ENCODE measurements around the gene CLCA2. TPM values are rescaled to one million over a fixed set of nuclear protein-coding genes. Genes with fewer than 3 reads are reported as not detected.

CLCA2 gene
- total and polyA plus RNA-seq, 7 donors, result 0.01 TPM; not detected in 6

GRCh38 chr1:86429835-86430234 lies 5.9 kb downstream of the CLCA2 start:
- DNase-seq (no peak), ATAC-seq (peak; percentile 65 to 89 (median 76))
- Histone ChIP-seq H3K9me3 (no peaks in the 10 kb centered on the region), H3K4me1 (peaks cover 2% of the 10 kb centered on the region), H3K4me3 (no peak overlapping the region), H3K27ac (peak overlapping the region; percentile 58), H3K36me3 (ENCODE audit: insufficient read depth in 1 of 2, low read depth in 1 of 2) (no peaks in the 10 kb centered on the region), H3K27me3 (ENCODE audit: insufficient read depth in 3 of 3, low read length in 2 of 3) (no peaks in the 10 kb centered on the region)
- 6 to 26% (median 7%) methylated on average over 3 of the region's 3 CpGs for WGBS, 3 donors
- TF ChIP-seq CTCF (IDR thresholded peaks at IDR 0.05), result no peak
- intact Hi-C loops (cut with DNase I), result no loop called here

GRCh38 chr1:86430376-86430775 lies 6.4 kb downstream of the CLCA2 start:
- intact Hi-C loops (cut with DNase I), result no loop called here

GRCh38 chr1:86434059-86434458 lies 10.1 kb downstream of the CLCA2 start:
- no peak for ATAC-seq
- peaks cover 2% of the 10 kb centered on the region for H3K4me1 ChIP-seq

More at GRCh38 chr1:86430376-86430775, 6.4 kb downstream of the CLCA2 start:
- no peak for ATAC-seq
- Histone ChIP-seq H3K36me3 (ENCODE audit: insufficient read depth in 1 of 2, low read depth in 1 of 2) (no peaks in the 10 kb centered on the region), H3K27ac (peak overlapping the region; percentile 58), H3K27me3 (ENCODE audit: insufficient read depth in 3 of 3, low read length in 2 of 3) (no peaks in the 10 kb centered on the region), H3K9me3 (no peaks in the 10 kb centered on the region), H3K4me3 (no peak overlapping the region), H3K4me1 (peaks cover 2% of the 10 kb centered on the region)
- TF ChIP-seq CTCF (IDR thresholded peaks at IDR 0.05), result no peak
- no peak for DNase-seq

GRCh38 chr1:86435327-86435726 lies 11.4 kb downstream of the CLCA2 start:
- H3K27me3 ChIP-seq (ENCODE audit: insufficient read depth in 3 of 3, low read length in 2 of 3), result no peaks in the 10 kb centered on the region
- WGBS, 3 donors, result 21 to 50% (median 31%) methylated on average over 2 of the region's 2 CpGs
- no peaks in the 10 kb centered on the region for H3K36me3 ChIP-seq (ENCODE audit: insufficient read depth in 1 of 2, low read depth in 1 of 2)
- H3K4me3 ChIP-seq, result no peak overlapping the region
- H3K27ac ChIP-seq, result no peak overlapping the region
- ATAC-seq (no peak), DNase-seq (no peak)
- TF ChIP-seq CTCF (IDR thresholded peaks at IDR 0.05), result no peak
- H3K9me3 ChIP-seq, result no peaks in the 10 kb centered on the region
- intact Hi-C loops (cut with DNase I), result no loop called here
- H3K4me1 ChIP-seq, result peaks cover 2% of the 10 kb centered on the region

More at GRCh38 chr1:86434059-86434458, 10.1 kb downstream of the CLCA2 start:
- DNase-seq, result no peak
- Histone ChIP-seq H3K9me3 (no peaks in the 10 kb centered on the region), H3K36me3 (ENCODE audit: insufficient read depth in 1 of 2, low read depth in 1 of 2) (no peaks in the 10 kb centered on the region), H3K27me3 (ENCODE audit: insufficient read depth in 3 of 3, low read length in 2 of 3) (no peaks in the 10 kb centered on the region), H3K27ac (no peak overlapping the region), H3K4me3 (no peak overlapping the region)
- intact Hi-C loops (cut with DNase I), result no loop called here
- TF ChIP-seq CTCF (IDR thresholded peaks at IDR 0.05), result no peak

- Histone ChIP-seq H3K4me1 (no peaks in the 10 kb centered on the region), H3K36me3 (ENCODE audit: insufficient read depth in 1 of 2, low read depth in 1 of 2) (no peaks in the 10 kb centered on the region), H3K27ac (no peak overlapping the region), H3K9me3 (no peaks in the 10 kb centered on the region), H3K4me3 (no peak overlapping the region), H3K27me3 (ENCODE audit: insufficient read depth in 3 of 3, low read length in 2 of 3) (no peaks in the 10 kb centered on the region)
- intact Hi-C loops (cut with DNase I), result no loop called here
- no peak for TF ChIP-seq CTCF (IDR thresholded peaks at IDR 0.05)
- DNase-seq, result no peak
- ATAC-seq, result no peak
- WGBS, 3 donors, result 26 to 44% (median 41%) methylated on average over 2 of the region's 2 CpGs
Measured at GRCh38 chr1:86436041-86436440, 12.1 kb downstream of the CLCA2 start.
